Measurements from ENCODE around the gene GALNT18. TPM values are rescaled to one million over a fixed set of nuclear protein-coding genes. Genes with fewer than 3 reads are reported as not detected.

The GALNT18 gene
- total RNA-seq, 1 donor = 2.4 TPM

DNA sequence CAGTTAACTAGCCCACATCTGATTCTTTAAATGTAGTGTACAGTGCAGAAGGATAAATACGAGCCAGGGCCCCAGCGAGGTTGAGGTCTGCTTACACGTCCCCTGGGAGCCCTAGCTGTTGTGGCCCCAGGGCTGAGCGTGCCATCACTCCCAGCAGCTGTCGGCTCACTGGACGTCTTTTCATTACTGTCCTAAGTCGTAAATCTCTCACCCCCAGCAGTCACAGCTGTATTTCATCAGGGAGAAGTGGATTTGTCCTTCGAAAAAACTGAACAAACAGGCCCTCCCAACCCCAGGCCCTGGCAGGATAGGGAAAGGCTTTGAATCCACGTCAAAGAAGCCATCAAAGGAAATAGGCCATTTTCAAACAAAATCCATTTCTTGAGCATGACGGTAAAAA is 158.4 kb downstream of the GALNT18 start:
- no peak overlapping the region for H3K4me3 ChIP-seq (ENCODE audit: low read depth, low read length)
- no peak for DNase-seq (ENCODE audit: low read depth)
- TF ChIP-seq, protein P1, sequence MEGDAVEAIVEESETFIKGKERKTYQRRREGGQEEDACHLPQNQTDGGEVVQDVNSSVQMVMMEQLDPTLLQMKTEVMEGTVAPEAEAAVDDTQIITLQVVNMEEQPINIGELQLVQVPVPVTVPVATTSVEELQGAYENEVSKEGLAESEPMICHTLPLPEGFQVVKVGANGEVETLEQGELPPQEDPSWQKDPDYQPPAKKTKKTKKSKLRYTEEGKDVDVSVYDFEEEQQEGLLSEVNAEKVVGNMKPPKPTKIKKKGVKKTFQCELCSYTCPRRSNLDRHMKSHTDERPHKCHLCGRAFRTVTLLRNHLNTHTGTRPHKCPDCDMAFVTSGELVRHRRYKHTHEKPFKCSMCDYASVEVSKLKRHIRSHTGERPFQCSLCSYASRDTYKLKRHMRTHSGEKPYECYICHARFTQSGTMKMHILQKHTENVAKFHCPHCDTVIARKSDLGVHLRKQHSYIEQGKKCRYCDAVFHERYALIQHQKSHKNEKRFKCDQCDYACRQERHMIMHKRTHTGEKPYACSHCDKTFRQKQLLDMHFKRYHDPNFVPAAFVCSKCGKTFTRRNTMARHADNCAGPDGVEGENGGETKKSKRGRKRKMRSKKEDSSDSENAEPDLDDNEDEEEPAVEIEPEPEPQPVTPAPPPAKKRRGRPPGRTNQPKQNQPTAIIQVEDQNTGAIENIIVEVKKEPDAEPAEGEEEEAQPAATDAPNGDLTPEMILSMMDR (IDR thresholded peaks at IDR 0.05; ENCODE audit: insufficient read depth, low read length) = no peak

DNA sequence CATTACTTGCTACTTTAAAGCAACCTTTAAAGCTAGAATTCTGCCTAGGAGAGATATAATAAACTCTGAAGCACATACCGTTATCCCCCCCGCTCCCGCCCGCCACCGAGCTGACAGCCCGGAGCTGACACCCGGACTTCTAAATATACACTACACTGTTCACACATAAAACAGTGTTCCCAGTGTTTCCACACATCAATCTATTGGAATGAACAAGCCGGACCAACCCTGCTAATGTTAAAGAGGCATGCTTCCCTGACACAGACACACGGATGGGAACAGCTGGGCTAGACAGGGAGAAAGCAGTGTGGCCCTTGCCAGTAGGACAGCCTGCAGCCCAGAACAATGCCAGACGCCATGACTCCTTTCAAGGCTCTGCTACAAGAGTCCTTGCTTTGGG is 160.3 kb downstream of the GALNT18 start:
- no peak for DNase-seq (ENCODE audit: low read depth)
- TF ChIP-seq, protein P1 (IDR thresholded peaks at IDR 0.05; ENCODE audit: insufficient read depth, low read length) = no peak
- H3K4me3 ChIP-seq (ENCODE audit: low read depth, low read length) = no peak overlapping the region

DNA sequence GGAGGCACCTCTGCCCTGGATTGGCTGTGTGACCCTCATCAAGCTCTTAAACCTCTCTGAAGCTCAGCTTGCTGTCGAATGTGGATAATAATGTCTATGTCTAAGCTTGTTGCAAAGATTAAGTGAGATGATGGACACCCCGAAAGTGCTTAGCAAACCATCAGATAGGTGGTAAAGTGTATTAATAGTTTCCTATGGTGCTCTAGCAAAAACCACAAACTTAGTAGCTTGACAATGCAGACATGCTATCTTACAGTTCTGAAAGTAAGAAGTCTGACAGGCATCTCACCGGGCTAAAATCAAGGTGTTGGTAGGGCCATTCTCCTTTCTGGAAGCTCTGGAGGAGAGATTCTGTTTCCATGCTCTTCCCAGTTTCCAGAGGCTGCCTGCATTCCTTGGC is 162.2 kb downstream of the GALNT18 start:
- TF ChIP-seq, protein P1 (IDR thresholded peaks at IDR 0.05; ENCODE audit: insufficient read depth, low read length) = no peak
- no peak for DNase-seq (ENCODE audit: low read depth)
- no peak overlapping the region for H3K4me3 ChIP-seq (ENCODE audit: low read depth, low read length)

DNA sequence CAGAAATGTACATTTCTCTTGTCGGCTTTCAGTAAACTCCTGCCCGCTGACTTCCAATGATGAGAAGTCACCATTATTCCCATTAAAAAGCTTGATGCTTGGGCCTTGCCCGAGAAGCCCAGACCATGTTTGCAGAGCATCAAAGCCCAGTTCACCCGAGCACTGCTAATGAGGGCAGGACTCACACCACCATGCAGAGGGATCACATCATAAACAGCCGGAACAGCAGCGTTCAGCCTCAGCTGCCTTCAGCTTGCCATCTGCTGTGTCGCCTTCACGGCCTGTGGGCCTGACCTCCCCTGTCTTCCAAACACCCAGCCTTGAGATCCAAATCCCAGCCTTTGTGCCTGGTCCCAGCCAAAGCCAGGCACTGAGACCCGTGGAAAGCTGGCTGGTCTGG is 163.3 kb downstream of the GALNT18 start:
- TF ChIP-seq, protein P1 (IDR thresholded peaks at IDR 0.05; ENCODE audit: insufficient read depth, low read length) = no peak
- H3K4me3 ChIP-seq (ENCODE audit: low read depth, low read length) = no peak overlapping the region
- DNase-seq (ENCODE audit: low read depth) = no peak

DNA sequence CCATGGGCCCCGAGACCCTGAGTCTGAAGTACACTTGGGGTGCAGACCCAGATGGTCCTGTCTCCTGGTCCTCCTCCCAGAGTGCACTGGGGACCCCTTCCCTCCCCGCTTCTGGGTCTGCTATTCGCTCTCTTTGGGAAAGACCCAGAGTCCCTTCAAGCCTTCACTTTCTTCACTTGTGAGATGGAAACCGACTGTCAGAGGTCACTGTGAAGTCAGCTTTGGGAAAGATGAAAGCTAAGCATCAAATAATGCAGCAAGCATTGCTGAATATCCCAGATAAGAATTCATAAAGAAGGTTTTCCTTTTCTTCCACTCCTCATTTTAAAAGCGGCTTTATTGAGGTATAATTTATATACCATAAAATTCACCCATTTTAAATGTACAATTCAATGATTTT is 163.8 kb downstream of the GALNT18 start:
- no peak overlapping the region for H3K4me3 ChIP-seq (ENCODE audit: low read depth, low read length)
- DNase-seq (ENCODE audit: low read depth) = no peak
- TF ChIP-seq, protein P1 (IDR thresholded peaks at IDR 0.05; ENCODE audit: insufficient read depth, low read length) = no peak

DNA sequence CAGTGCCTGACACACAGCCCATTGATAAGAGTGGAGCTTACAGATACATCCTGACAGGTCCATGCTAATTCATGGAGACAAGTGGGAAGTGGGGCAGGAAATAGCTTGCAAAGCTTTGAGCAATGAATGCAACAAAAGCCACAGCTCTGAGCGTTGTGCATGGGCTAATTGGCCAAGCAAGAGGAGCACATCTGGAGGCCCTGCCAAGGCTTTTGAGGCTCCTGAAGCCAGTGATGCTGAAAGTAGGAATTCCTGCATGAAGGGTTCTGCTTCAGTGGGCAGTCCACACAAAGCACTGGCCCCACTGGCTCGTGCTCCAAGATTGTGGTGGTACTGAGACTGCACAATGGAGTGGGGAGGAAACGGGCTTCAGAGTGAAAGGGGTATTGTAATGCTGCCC is 164.9 kb downstream of the GALNT18 start:
- no peak for DNase-seq (ENCODE audit: low read depth)
- TF ChIP-seq, protein P1 (IDR thresholded peaks at IDR 0.05; ENCODE audit: insufficient read depth, low read length) = no peak
- no peak overlapping the region for H3K4me3 ChIP-seq (ENCODE audit: low read depth, low read length)

DNA sequence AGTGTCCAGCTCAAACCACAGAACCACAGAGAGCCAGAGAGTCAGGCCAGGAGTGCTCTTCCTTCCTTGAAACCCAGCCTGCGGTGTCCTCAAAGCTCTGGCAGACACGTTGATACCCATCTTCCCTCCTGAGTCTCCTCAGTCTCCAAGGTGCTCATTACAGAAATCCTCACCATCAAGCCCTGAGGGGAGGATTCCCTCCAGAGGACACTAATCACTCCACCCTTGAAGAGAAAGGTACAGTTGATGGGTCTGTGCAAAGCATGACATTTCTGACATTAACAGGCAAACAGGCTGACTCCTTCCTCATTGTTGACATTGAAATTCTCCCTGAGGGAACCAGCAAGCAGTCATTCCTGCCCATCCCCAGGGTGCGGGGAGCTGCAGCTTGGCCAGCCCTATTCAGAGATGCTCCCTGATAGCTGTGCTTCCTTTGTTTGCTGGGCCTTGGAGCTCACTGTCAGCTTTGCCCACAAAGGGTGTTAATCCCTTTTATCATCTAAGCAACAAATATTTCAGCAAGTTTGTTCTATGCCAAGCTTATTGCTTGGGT is 167.1 kb downstream of the GALNT18 start:
- TF ChIP-seq, protein P1 (IDR thresholded peaks at IDR 0.05; ENCODE audit: insufficient read depth, low read length) = no peak
- no peak overlapping the region for H3K4me3 ChIP-seq (ENCODE audit: low read depth, low read length)
- DNase-seq (ENCODE audit: low read depth) = no peak
